B cell (primary cell): Measurements from ENCODE around the gene KRT73. TPM values are rescaled to one million over a fixed set of nuclear protein-coding genes. Genes with fewer than 3 reads are reported as not detected.

Experiments used
- ATAC-seq: fragments of 200-7000 bp; cut with Tn5 transposase; one replicate; pipeline ENCODE4 v1.10.0; 2021; ENCODE audit warnings: low read depth, mild to moderate bottlenecking, moderate number of reproducible peaks, moderate library complexity
- CTCF ChIA-PET: fragments of 350-600 bp; sonication (Branson Sonifier 250); formaldehyde crosslinking; loops from one replicate; lab custom pipeline; 2021; ENCODE audit warnings: antibody characterized with exemption, inconsistent platforms; lab: Charles Lee
- POLR2A ChIA-PET: fragments of 350-600 bp; sonication (Branson Sonifier 250); formaldehyde crosslinking; loops from one replicate; lab custom pipeline; 2021; ENCODE audit warnings: antibody characterized with exemption; lab: Charles Lee
- DNase-seq: peaks from one replicate; pipeline ENCODE4 v3.0.0; 2013
- H2AFZ ChIP-seq: 2 replicates; pipeline ENCODE4 v1.6.1; 2012; ENCODE audit warnings: mild to moderate bottlenecking, low read depth, low read length; ENCODE audit not compliant: insufficient read depth, poor library complexity, severe bottlenecking
- H3K27ac ChIP-seq, 2 donors: 1 replicate in 1 of 2; 2 replicates in 1 of 2; pipeline ENCODE4 v1.5.1; 2012 to 2013; ENCODE audit warnings: low read length in 2 of 2, mild to moderate bottlenecking in 2 of 2, moderate library complexity in 1 of 2
- H3K27me3 ChIP-seq, 4 experiments: fragments of 200-600 bp in 1 of 4; sonication (generic) in 1 of 4; replicated peaks in 1 of 4; 1 replicate in 2 of 4; 2 replicates in 2 of 4; pipeline versions ENCODE4 v1.6.1 to v1.7.0; 2013 to 2016; ENCODE audit warnings: low read length in 3 of 4, mild to moderate bottlenecking in 2 of 4, mixed read lengths in 1 of 4, moderate library complexity in 1 of 4; ENCODE audit not compliant: insufficient read depth in 4 of 4, control insufficient read depth in 3 of 4; ENCODE audit errors: control extremely low read depth in 1 of 4
- H3K36me3 ChIP-seq, 2 experiments: replicated peaks in 1 of 2; 1 replicate in 1 of 2; 2 replicates in 1 of 2; pipeline versions ENCODE4 v1.6.1 to v1.7.1; 2013; ENCODE audit warnings: low read length in 1 of 2; ENCODE audit not compliant: insufficient read depth in 2 of 2, control insufficient read depth in 1 of 2; ENCODE audit errors: control extremely low read depth in 1 of 2, extremely low read depth in 1 of 2
- H3K4me1 ChIP-seq, 2 donors: fragments of 200-600 bp in 1 of 2; sonication (generic) in 1 of 2; 1 replicate in 1 of 2; 2 replicates in 1 of 2; pipeline versions ENCODE4 v1.5.1 to v1.6.1; 2013 to 2017; ENCODE audit warnings: low read length in 2 of 2; ENCODE audit not compliant: control insufficient read depth in 2 of 2, insufficient read depth in 2 of 2
- H3K4me2 ChIP-seq: replicated peaks from 2 replicates; pipeline ENCODE3; 2012; ENCODE audit warnings: mild to moderate bottlenecking, low read depth, low read length; ENCODE audit not compliant: poor library complexity, severe bottlenecking
- H3K4me3 ChIP-seq, 5 experiments: fragments of 200-600 bp in 1 of 5; sonication (generic) in 1 of 5; 1 replicate in 3 of 5; 2 replicates in 2 of 5; pipeline versions ENCODE4 v1.5.1 to v1.7.0; 2011 to 2016; ENCODE audit warnings: low read length in 4 of 5, mild to moderate bottlenecking in 4 of 5, low read depth in 2 of 5, control low read depth in 1 of 5, moderate library complexity in 1 of 5; ENCODE audit not compliant: insufficient read depth in 1 of 5; ENCODE audit errors: control extremely low read depth in 1 of 5, extremely low read depth in 1 of 5
- H3K79me2 ChIP-seq: fragments of 200-600 bp; sonication (generic); one replicate; pipeline ENCODE4 v1.6.0; 2016; ENCODE audit warnings: low read length; ENCODE audit not compliant: control insufficient read depth, insufficient read depth
- H3K9ac ChIP-seq: fragments of 200-600 bp; sonication (generic); 2 replicates; pipeline ENCODE4 v1.6.1; 2017; ENCODE audit warnings: mild to moderate bottlenecking, low read length, moderate library complexity
- H3K9me3 ChIP-seq, 3 donors: one replicate each; pipeline versions ENCODE4 v1.6.1 to v1.7.1; 2013; ENCODE audit warnings: low read length in 2 of 3; ENCODE audit not compliant: control insufficient read depth in 2 of 3, insufficient read depth in 1 of 3; ENCODE audit errors: control extremely low read depth in 1 of 3
- H4K20me1 ChIP-seq: 2 replicates; pipeline ENCODE4 v1.6.0; 2012; ENCODE audit warnings: mild to moderate bottlenecking, low read length; ENCODE audit not compliant: insufficient read depth, control insufficient read depth, poor library complexity, severe bottlenecking
- H3K27ac Mint-ChIP-seq: one replicate; pipeline ENCODE4 v1.8.0; 2021; ENCODE audit warnings: mixed read lengths
- H3K27me3 Mint-ChIP-seq: one replicate; pipeline ENCODE4 v1.8.0; 2021; ENCODE audit warnings: mixed read lengths
- H3K4me1 Mint-ChIP-seq: one replicate; pipeline ENCODE4 v1.8.0; 2021; ENCODE audit warnings: mixed read lengths
- H3K4me3 Mint-ChIP-seq: one replicate; pipeline ENCODE4 v1.8.0; 2021; ENCODE audit warnings: mixed read lengths
- H3K9me3 Mint-ChIP-seq: one replicate; pipeline ENCODE4 v1.8.0; 2022; ENCODE audit warnings: mixed read lengths; ENCODE audit not compliant: insufficient read depth
- EZH2 ChIP-seq: IDR thresholded peaks from 2 replicates; pipeline ENCODE4 v1.6.1; 2012; ENCODE audit warnings: borderline replicate concordance, low read depth, mild to moderate bottlenecking, moderate library complexity, low read length; ENCODE audit not compliant: insufficient read depth, poor library complexity, severe bottlenecking
- WGBS: methylation state at CpG from one replicate; pipeline ENCODE4 v1.1.5; 2013; ENCODE audit warnings: missing lambda C conversion rate; ENCODE audit not compliant: insufficient coverage; 5-methylcytosine and 5-hydroxymethylcytosine counted together
- intact Hi-C: fragments of 100-400 bp; cut with micrococcal nuclease; formaldehyde crosslinking; loops from one replicate; pipeline ENCODE4 v1.10.0; 2022
- polyA plus RNA-seq: library from polyadenylated mRNA; depleted of rRNA; stranded (reverse); fragments of >200 nt; gene quantifications from 2 replicates; pipeline ENCODE4 v1.2.3, GENCODE V29; 2012
- total RNA-seq, 2 donors: library from RNA; stranded (reverse); fragments of 120-200 nt in 1 of 2; gene quantifications; 1 replicate in 1 of 2; 2 replicates in 1 of 2; pipeline versions ENCODE4 v1.2.3 to v1.2.4, GENCODE V29; 2013 to 2022
- TF ChIP-seq, protein P1 (sequence below): fragments of 200-600 bp; IDR thresholded peaks from one replicate; pipeline ENCODE4 v1.8.0; 2022; ENCODE audit warnings: antibody characterized with exemption, mild to moderate bottlenecking

Gene KRT73
- total and polyA plus RNA-seq, 2 donors (not counting 1 experiment from before 2014, with no cell fraction given) = 0.07 TPM; not detected in 1

DNA sequence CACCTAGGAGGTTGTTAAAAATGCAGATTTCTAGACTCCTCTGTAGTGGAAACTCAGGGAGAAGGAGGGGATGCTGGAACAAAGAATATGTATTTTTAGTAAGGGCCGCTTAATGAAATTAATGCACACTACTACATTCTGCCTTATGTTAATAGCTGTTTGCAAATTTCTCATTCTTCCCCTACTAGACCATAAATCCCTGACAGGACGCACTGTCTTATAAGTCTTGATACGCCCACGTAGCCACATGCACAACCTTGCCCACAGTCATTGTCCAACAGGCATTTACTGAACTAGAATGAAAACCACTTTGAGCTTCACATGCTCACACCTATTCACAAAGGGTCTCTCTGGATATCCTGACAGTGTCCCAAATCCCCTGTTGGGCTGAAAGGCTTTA, 23.1 kb upstream of the KRT73 start:
- H4K20me1 ChIP-seq = no peaks in the 10 kb centered on the region
- no peak for TF ChIP-seq EZH2
- TF ChIP-seq, protein P1, sequence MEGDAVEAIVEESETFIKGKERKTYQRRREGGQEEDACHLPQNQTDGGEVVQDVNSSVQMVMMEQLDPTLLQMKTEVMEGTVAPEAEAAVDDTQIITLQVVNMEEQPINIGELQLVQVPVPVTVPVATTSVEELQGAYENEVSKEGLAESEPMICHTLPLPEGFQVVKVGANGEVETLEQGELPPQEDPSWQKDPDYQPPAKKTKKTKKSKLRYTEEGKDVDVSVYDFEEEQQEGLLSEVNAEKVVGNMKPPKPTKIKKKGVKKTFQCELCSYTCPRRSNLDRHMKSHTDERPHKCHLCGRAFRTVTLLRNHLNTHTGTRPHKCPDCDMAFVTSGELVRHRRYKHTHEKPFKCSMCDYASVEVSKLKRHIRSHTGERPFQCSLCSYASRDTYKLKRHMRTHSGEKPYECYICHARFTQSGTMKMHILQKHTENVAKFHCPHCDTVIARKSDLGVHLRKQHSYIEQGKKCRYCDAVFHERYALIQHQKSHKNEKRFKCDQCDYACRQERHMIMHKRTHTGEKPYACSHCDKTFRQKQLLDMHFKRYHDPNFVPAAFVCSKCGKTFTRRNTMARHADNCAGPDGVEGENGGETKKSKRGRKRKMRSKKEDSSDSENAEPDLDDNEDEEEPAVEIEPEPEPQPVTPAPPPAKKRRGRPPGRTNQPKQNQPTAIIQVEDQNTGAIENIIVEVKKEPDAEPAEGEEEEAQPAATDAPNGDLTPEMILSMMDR = no peak
- no peaks in the 10 kb centered on the region for H3K79me2 ChIP-seq
- Mint-ChIP-seq H3K4me1 (no peaks in the 10 kb centered on the region), H3K4me3 (no peak overlapping the region), H3K27ac (no peak overlapping the region), H3K27me3 (peaks cover 21% of the 10 kb centered on the region), H3K9me3 (peaks cover 2% of the 10 kb centered on the region)
- H3K36me3 ChIP-seq = no peaks in the 10 kb centered on the region
- CTCF ChIA-PET = no interaction called here
- H3K27me3 ChIP-seq = peaks cover 0 to 4% (median 0%) of the 10 kb centered on the region in 4 experiments
- WGBS = 96% methylated on average over 3 of the region's 4 CpGs
- H3K27ac ChIP-seq = no peak overlapping the region
- no peaks in the 10 kb centered on the region for H3K9me3 ChIP-seq
- H3K4me2 ChIP-seq = no peak overlapping the region
- POLR2A ChIA-PET = no interaction called here
- H2AFZ ChIP-seq = no peak overlapping the region
- no peaks in the 10 kb centered on the region for H3K4me1 ChIP-seq
- ATAC-seq (no peak), DNase-seq (no peak)
- intact Hi-C loops = no loop called here
- H3K9ac ChIP-seq = no peak overlapping the region
- no peak overlapping the region for H3K4me3 ChIP-seq

DNA sequence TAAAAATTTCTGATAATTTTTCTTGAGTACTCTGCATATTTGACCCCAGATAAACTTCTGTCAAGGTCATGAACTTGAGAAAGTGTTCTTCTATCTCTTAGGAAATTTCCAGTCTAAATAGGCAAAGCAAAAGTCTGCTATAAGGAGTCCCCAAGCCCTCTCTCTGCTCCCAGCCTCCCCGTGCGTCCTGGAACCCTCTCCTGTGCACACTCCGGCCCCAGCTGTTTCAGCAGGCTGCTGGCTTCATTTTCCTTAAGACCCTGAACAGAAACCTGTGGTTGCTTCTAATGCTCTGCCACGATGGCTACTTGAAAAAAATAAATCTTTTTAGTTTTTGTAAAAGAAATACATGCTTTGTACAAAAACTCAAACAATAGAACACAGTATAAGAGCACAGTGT, 18.9 kb upstream of the KRT73 start:
- Histone ChIP-seq H4K20me1 (no peaks in the 10 kb centered on the region), H3K9ac (no peak overlapping the region), H3K4me3 (no peak overlapping the region), H3K4me1 (no peaks in the 10 kb centered on the region), H3K9me3 (no peaks in the 10 kb centered on the region), H3K36me3 (no peaks in the 10 kb centered on the region), H2AFZ (no peak overlapping the region), H3K27me3 (peaks cover 0 to 9% (median 1%) of the 10 kb centered on the region in 4 experiments), H3K27ac (no peak overlapping the region), H3K79me2 (no peaks in the 10 kb centered on the region), H3K4me2 (no peak overlapping the region)
- TF ChIP-seq EZH2 = no peak
- TF ChIP-seq, protein P1 = no peak
- no peak for ATAC-seq
- H3K9me3 Mint-ChIP-seq = peaks cover 2% of the 10 kb centered on the region
- intact Hi-C loops = no loop called here
- H3K27ac Mint-ChIP-seq = no peak overlapping the region
- POLR2A ChIA-PET = no interaction called here
- CTCF ChIA-PET = no interaction called here
- no peak overlapping the region for H3K4me3 Mint-ChIP-seq
- H3K27me3 Mint-ChIP-seq = peaks cover 18% of the 10 kb centered on the region
- DNase-seq = no peak
- no peaks in the 10 kb centered on the region for H3K4me1 Mint-ChIP-seq
- 95% methylated on average over 3 of the region's 4 CpGs for WGBS
